ENCODE measurements around the gene PPFIBP2. TPM values are rescaled to one million over a fixed set of nuclear protein-coding genes. Genes with fewer than 3 reads are reported as not detected.

Gene PPFIBP2
- total RNA-seq, 4 donors from 2014 or later: 68.2 to 139 (median 76.2) TPM

- WGBS: 82% methylated on average over 3 of the region's 3 CpGs
- TF ChIP-seq POLR2AphosphoS5 (IDR thresholded peaks at IDR 0.05) (no peak), EP300 (IDR thresholded peaks at IDR 0.05) (no peak), POLR2A (IDR thresholded peaks at IDR 0.05) (no peak), CTCF (IDR thresholded peaks at IDR 0.05) (no peak)
Observed at GRCh38 chr11:7628660-7629059, 114.9 kb downstream of the PPFIBP2 start.

GRCh38 chr11:7630002-7630401 lies 116.2 kb downstream of the PPFIBP2 start:
- Histone ChIP-seq H3K4me3 (no peak overlapping the region), H3K4me1 (no peaks in the 10 kb centered on the region), H3K9me3 (no peaks in the 10 kb centered on the region), H3K27ac (no peak overlapping the region), H3K27me3 (no peaks in the 10 kb centered on the region), H3K36me3 (peaks cover 93% of the 10 kb centered on the region)
- WGBS: 89% methylated on average over 1 of the region's 2 CpGs
- TF ChIP-seq EP300 (IDR thresholded peaks at IDR 0.05): no peak
- no peak for TF ChIP-seq POLR2A (IDR thresholded peaks at IDR 0.05)
- no peak for TF ChIP-seq POLR2AphosphoS5 (IDR thresholded peaks at IDR 0.05)
- TF ChIP-seq CTCF (IDR thresholded peaks at IDR 0.05): no peak
- no peak for DNase-seq (ENCODE audit: low spot score in 2 of 2)

More at GRCh38 chr11:7628660-7629059, 114.9 kb downstream of the PPFIBP2 start:
- DNase-seq (ENCODE audit: low spot score in 2 of 2): no peak
- H3K4me1 ChIP-seq: no peaks in the 10 kb centered on the region
- no peak overlapping the region for H3K27ac ChIP-seq
- no peaks in the 10 kb centered on the region for H3K27me3 ChIP-seq
- peaks cover 93% of the 10 kb centered on the region for H3K36me3 ChIP-seq
- H3K9me3 ChIP-seq: no peaks in the 10 kb centered on the region
- no peak overlapping the region for H3K4me3 ChIP-seq

- DNase-seq (ENCODE audit: low spot score in 2 of 2): no peak
- H3K27ac ChIP-seq: no peak overlapping the region
- no peak for TF ChIP-seq CTCF (IDR thresholded peaks at IDR 0.05)
- TF ChIP-seq POLR2AphosphoS5 (IDR thresholded peaks at IDR 0.05): no peak
- H3K36me3 ChIP-seq: peaks cover 88% of the 10 kb centered on the region
- H3K9me3 ChIP-seq: no peaks in the 10 kb centered on the region
- WGBS: 76% methylated on average over 2 of the region's 2 CpGs
- no peaks in the 10 kb centered on the region for H3K27me3 ChIP-seq
- no peak overlapping the region for H3K4me3 ChIP-seq
- peaks cover 3% of the 10 kb centered on the region for H3K4me1 ChIP-seq
Observed at GRCh38 chr11:7632211-7632610, 118.4 kb downstream of the PPFIBP2 start.

DNA sequence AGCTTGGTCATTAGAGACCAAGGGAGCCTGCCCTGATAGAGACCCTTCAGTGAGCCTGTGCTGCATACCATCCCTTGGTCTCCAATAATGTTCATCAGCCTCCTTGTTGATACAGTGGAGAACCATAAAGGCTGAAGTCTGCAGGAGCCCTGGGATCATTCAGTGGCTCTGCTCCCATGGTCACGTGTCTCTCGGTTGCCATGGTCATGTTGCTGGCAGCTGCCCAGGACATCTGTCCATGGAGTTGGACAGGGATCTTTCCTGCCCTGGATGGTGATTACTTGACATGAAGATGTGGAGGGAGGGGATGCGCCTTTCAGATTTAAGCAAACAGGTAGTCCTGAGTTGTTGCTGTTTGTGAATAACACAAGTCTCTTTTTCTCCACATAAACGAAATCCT lies 121.3 kb downstream of the PPFIBP2 start:
- H3K27me3 ChIP-seq: no peaks in the 10 kb centered on the region
- H3K36me3 ChIP-seq: peaks cover 75% of the 10 kb centered on the region
- no peaks in the 10 kb centered on the region for H3K9me3 ChIP-seq
- no peak for DNase-seq (ENCODE audit: low spot score in 2 of 2)
- no peak overlapping the region for H3K27ac ChIP-seq
- 90% methylated on average over 4 of the region's 4 CpGs for WGBS
- H3K4me3 ChIP-seq: no peak overlapping the region
- TF ChIP-seq POLR2AphosphoS5 (IDR thresholded peaks at IDR 0.05) (no peak), EP300 (IDR thresholded peaks at IDR 0.05) (no peak), CTCF (IDR thresholded peaks at IDR 0.05) (no peak), POLR2A (IDR thresholded peaks at IDR 0.05) (no peak)
- peaks cover 32% of the 10 kb centered on the region for H3K4me1 ChIP-seq

- no peak overlapping the region for H3K27ac ChIP-seq
- H3K27me3 ChIP-seq: no peaks in the 10 kb centered on the region
- TF ChIP-seq CTCF (IDR thresholded peaks at IDR 0.05): no peak
- no peak for TF ChIP-seq EP300 (IDR thresholded peaks at IDR 0.05)
- TF ChIP-seq POLR2A (IDR thresholded peaks at IDR 0.05): no peak
- no peak for TF ChIP-seq POLR2AphosphoS5 (IDR thresholded peaks at IDR 0.05)
- no peaks in the 10 kb centered on the region for H3K9me3 ChIP-seq
- no peak for DNase-seq (ENCODE audit: low spot score in 2 of 2)
- H3K4me1 ChIP-seq: peaks cover 32% of the 10 kb centered on the region
- H3K36me3 ChIP-seq: peaks cover 75% of the 10 kb centered on the region
- 98% methylated on average over 4 of the region's 4 CpGs for WGBS
- no peak overlapping the region for H3K4me3 ChIP-seq
Observed at GRCh38 chr11:7635708-7636107, 121.9 kb downstream of the PPFIBP2 start.
